B cell (primary cell): Measurements from ENCODE around the gene MAGI2. TPM values are rescaled to one million over a fixed set of nuclear protein-coding genes. Genes with fewer than 3 reads are reported as not detected.

ENCODE experiments used
- ATAC-seq: fragments of 200-7000 bp; cut with Tn5 transposase; one replicate; pipeline ENCODE4 v1.10.0; 2021; ENCODE audit warnings: low read depth, mild to moderate bottlenecking, moderate number of reproducible peaks, moderate library complexity
- CTCF ChIA-PET: fragments of 350-600 bp; sonication (Branson Sonifier 250); formaldehyde crosslinking; loops from one replicate; lab custom pipeline; 2021; ENCODE audit warnings: antibody characterized with exemption, inconsistent platforms; lab: Charles Lee
- POLR2A ChIA-PET: fragments of 350-600 bp; sonication (Branson Sonifier 250); formaldehyde crosslinking; loops from one replicate; lab custom pipeline; 2021; ENCODE audit warnings: antibody characterized with exemption; lab: Charles Lee
- DNase-seq: peaks from one replicate; pipeline ENCODE4 v3.0.0; 2013
- H2AFZ ChIP-seq: 2 replicates; pipeline ENCODE4 v1.6.1; 2012; ENCODE audit warnings: mild to moderate bottlenecking, low read depth, low read length; ENCODE audit not compliant: insufficient read depth, poor library complexity, severe bottlenecking
- H3K27ac ChIP-seq, 2 donors: 1 replicate in 1 of 2; 2 replicates in 1 of 2; pipeline ENCODE4 v1.5.1; 2012 to 2013; ENCODE audit warnings: low read length in 2 of 2, mild to moderate bottlenecking in 2 of 2, moderate library complexity in 1 of 2
- H3K27me3 ChIP-seq, 4 experiments: fragments of 200-600 bp in 1 of 4; sonication (generic) in 1 of 4; replicated peaks in 1 of 4; 1 replicate in 2 of 4; 2 replicates in 2 of 4; pipeline versions ENCODE4 v1.6.1 to v1.7.0; 2013 to 2016; ENCODE audit warnings: low read length in 3 of 4, mild to moderate bottlenecking in 2 of 4, mixed read lengths in 1 of 4, moderate library complexity in 1 of 4; ENCODE audit not compliant: insufficient read depth in 4 of 4, control insufficient read depth in 3 of 4; ENCODE audit errors: control extremely low read depth in 1 of 4
- H3K36me3 ChIP-seq, 2 experiments: replicated peaks in 1 of 2; 1 replicate in 1 of 2; 2 replicates in 1 of 2; pipeline versions ENCODE4 v1.6.1 to v1.7.1; 2013; ENCODE audit warnings: low read length in 1 of 2; ENCODE audit not compliant: insufficient read depth in 2 of 2, control insufficient read depth in 1 of 2; ENCODE audit errors: control extremely low read depth in 1 of 2, extremely low read depth in 1 of 2
- H3K4me1 ChIP-seq, 2 donors: fragments of 200-600 bp in 1 of 2; sonication (generic) in 1 of 2; 1 replicate in 1 of 2; 2 replicates in 1 of 2; pipeline versions ENCODE4 v1.5.1 to v1.6.1; 2013 to 2017; ENCODE audit warnings: low read length in 2 of 2; ENCODE audit not compliant: control insufficient read depth in 2 of 2, insufficient read depth in 2 of 2
- H3K4me2 ChIP-seq: replicated peaks from 2 replicates; pipeline ENCODE3; 2012; ENCODE audit warnings: mild to moderate bottlenecking, low read depth, low read length; ENCODE audit not compliant: poor library complexity, severe bottlenecking
- H3K4me3 ChIP-seq, 5 experiments: fragments of 200-600 bp in 1 of 5; sonication (generic) in 1 of 5; 1 replicate in 3 of 5; 2 replicates in 2 of 5; pipeline versions ENCODE4 v1.5.1 to v1.7.0; 2011 to 2016; ENCODE audit warnings: low read length in 4 of 5, mild to moderate bottlenecking in 4 of 5, low read depth in 2 of 5, control low read depth in 1 of 5, moderate library complexity in 1 of 5; ENCODE audit not compliant: insufficient read depth in 1 of 5; ENCODE audit errors: control extremely low read depth in 1 of 5, extremely low read depth in 1 of 5
- H3K79me2 ChIP-seq: fragments of 200-600 bp; sonication (generic); one replicate; pipeline ENCODE4 v1.6.0; 2016; ENCODE audit warnings: low read length; ENCODE audit not compliant: control insufficient read depth, insufficient read depth
- H3K9ac ChIP-seq: fragments of 200-600 bp; sonication (generic); 2 replicates; pipeline ENCODE4 v1.6.1; 2017; ENCODE audit warnings: mild to moderate bottlenecking, low read length, moderate library complexity
- H3K9me3 ChIP-seq, 3 donors: one replicate each; pipeline versions ENCODE4 v1.6.1 to v1.7.1; 2013; ENCODE audit warnings: low read length in 2 of 3; ENCODE audit not compliant: control insufficient read depth in 2 of 3, insufficient read depth in 1 of 3; ENCODE audit errors: control extremely low read depth in 1 of 3
- H4K20me1 ChIP-seq: 2 replicates; pipeline ENCODE4 v1.6.0; 2012; ENCODE audit warnings: mild to moderate bottlenecking, low read length; ENCODE audit not compliant: insufficient read depth, control insufficient read depth, poor library complexity, severe bottlenecking
- H3K27ac Mint-ChIP-seq: one replicate; pipeline ENCODE4 v1.8.0; 2021; ENCODE audit warnings: mixed read lengths
- H3K27me3 Mint-ChIP-seq: one replicate; pipeline ENCODE4 v1.8.0; 2021; ENCODE audit warnings: mixed read lengths
- H3K4me1 Mint-ChIP-seq: one replicate; pipeline ENCODE4 v1.8.0; 2021; ENCODE audit warnings: mixed read lengths
- H3K4me3 Mint-ChIP-seq: one replicate; pipeline ENCODE4 v1.8.0; 2021; ENCODE audit warnings: mixed read lengths
- H3K9me3 Mint-ChIP-seq: one replicate; pipeline ENCODE4 v1.8.0; 2022; ENCODE audit warnings: mixed read lengths; ENCODE audit not compliant: insufficient read depth
- CTCF ChIP-seq: fragments of 200-600 bp; IDR thresholded peaks from one replicate; pipeline ENCODE4 v1.8.0; 2022; ENCODE audit warnings: antibody characterized with exemption, mild to moderate bottlenecking
- EZH2 ChIP-seq: IDR thresholded peaks from 2 replicates; pipeline ENCODE4 v1.6.1; 2012; ENCODE audit warnings: borderline replicate concordance, low read depth, mild to moderate bottlenecking, moderate library complexity, low read length; ENCODE audit not compliant: insufficient read depth, poor library complexity, severe bottlenecking
- WGBS: methylation state at CpG from one replicate; pipeline ENCODE4 v1.1.5; 2013; ENCODE audit warnings: missing lambda C conversion rate; ENCODE audit not compliant: insufficient coverage; 5-methylcytosine and 5-hydroxymethylcytosine counted together
- intact Hi-C: fragments of 100-400 bp; cut with micrococcal nuclease; formaldehyde crosslinking; loops from one replicate; pipeline ENCODE4 v1.10.0; 2022
- polyA plus RNA-seq: library from polyadenylated mRNA; depleted of rRNA; stranded (reverse); fragments of >200 nt; gene quantifications from 2 replicates; pipeline ENCODE4 v1.2.3, GENCODE V29; 2012
- total RNA-seq, 2 donors: library from RNA; stranded (reverse); fragments of 120-200 nt in 1 of 2; gene quantifications; 1 replicate in 1 of 2; 2 replicates in 1 of 2; pipeline versions ENCODE4 v1.2.3 to v1.2.4, GENCODE V29; 2013 to 2022

MAGI2 gene
- total and polyA plus RNA-seq, 2 donors (not counting 1 experiment from before 2014, with no cell fraction given) = 0.16 to 0.64 TPM

- H3K27me3 Mint-ChIP-seq = peaks cover 3% of the 10 kb centered on the region
- intact Hi-C loops = no loop called here
- Histone ChIP-seq H3K4me2 (no peak overlapping the region), H3K36me3 (no peaks in the 10 kb centered on the region), H3K4me3 (no peak overlapping the region), H3K4me1 (no peaks in the 10 kb centered on the region), H3K27me3 (no peaks in the 10 kb centered on the region), H3K9ac (no peak overlapping the region), H3K27ac (no peak overlapping the region), H3K79me2 (no peaks in the 10 kb centered on the region), H3K9me3 (no peaks in the 10 kb centered on the region), H4K20me1 (no peaks in the 10 kb centered on the region), H2AFZ (no peak overlapping the region)
- DNase-seq (no peak), ATAC-seq (no peak)
- WGBS = no CpG with 5 or more reads among the region's 2 CpGs
- TF ChIP-seq CTCF (no peak), EZH2 (no peak)
- H3K4me3 Mint-ChIP-seq = no peak overlapping the region
- ChIA-PET CTCF (no interaction called here), POLR2A (no interaction called here)
- H3K9me3 Mint-ChIP-seq = no peaks in the 10 kb centered on the region
- H3K4me1 Mint-ChIP-seq = no peaks in the 10 kb centered on the region
- H3K27ac Mint-ChIP-seq = no peak overlapping the region
Measured at GRCh38 chr7:78280276-78280675, 1173.2 kb downstream of the MAGI2 start.

- H3K9ac ChIP-seq = no peak overlapping the region
- no peak overlapping the region for H3K27ac Mint-ChIP-seq
- H3K27ac ChIP-seq = no peak overlapping the region
- H3K27me3 ChIP-seq = no peaks in the 10 kb centered on the region
- no peak overlapping the region for H2AFZ ChIP-seq
- H3K4me3 Mint-ChIP-seq = no peak overlapping the region
- no peaks in the 10 kb centered on the region for H3K79me2 ChIP-seq
- H3K4me2 ChIP-seq = no peak overlapping the region
- H3K4me3 ChIP-seq = no peak overlapping the region
- DNase-seq (no peak), ATAC-seq (no peak)
- H3K4me1 Mint-ChIP-seq = no peaks in the 10 kb centered on the region
- no peaks in the 10 kb centered on the region for H3K4me1 ChIP-seq
- no peaks in the 10 kb centered on the region for H3K9me3 Mint-ChIP-seq
- H3K27me3 Mint-ChIP-seq = no peaks in the 10 kb centered on the region
- 89% methylated on average over 1 of the region's 1 CpG for WGBS
- ChIA-PET POLR2A (no interaction called here), CTCF (no interaction called here)
- peaks cover 0 to 6% (median 0%) of the 10 kb centered on the region in 3 donors for H3K9me3 ChIP-seq
- intact Hi-C loops = no loop called here
- TF ChIP-seq EZH2 = no peak
- no peaks in the 10 kb centered on the region for H3K36me3 ChIP-seq
- H4K20me1 ChIP-seq = no peaks in the 10 kb centered on the region
Measured at GRCh38 chr7:78279457-78279856, 1174.0 kb downstream of the MAGI2 start.
